Activated CD8-positive, alpha-beta T cell treated with anti-CD3 and anti-CD28 coated beads for 36 hours (primary cell): ENCODE results near the gene POLD4. TPM values are rescaled to one million over a fixed set of nuclear protein-coding genes. Genes with fewer than 3 reads are reported as not detected.

ENCODE experiments used
- ATAC-seq: fragments of 200-7000 bp; cut with Tn5 transposase; one replicate; pipeline ENCODE4 v1.10.0; 2021; ENCODE audit warnings: mild to moderate bottlenecking, moderate library complexity
- CTCF ChIA-PET: fragments of 350-600 bp; sonication (Branson Sonifier 250); formaldehyde crosslinking; loops from one replicate; lab custom pipeline; 2021; ENCODE audit warnings: antibody characterized with exemption; lab: Charles Lee
- POLR2A ChIA-PET: fragments of 350-600 bp; sonication (Branson Sonifier 250); formaldehyde crosslinking; loops from one replicate; lab custom pipeline; 2021; ENCODE audit warnings: antibody characterized with exemption; lab: Charles Lee
- DNase-seq: peaks from one replicate; pipeline ENCODE4 v3.0.0-alpha.2; 2020
- H3K27ac Mint-ChIP-seq: one replicate; pipeline ENCODE4 v1.8.0; 2021; ENCODE audit warnings: mild to moderate bottlenecking, mixed read lengths
- H3K27me3 Mint-ChIP-seq: one replicate; pipeline ENCODE4 v1.8.0; 2021; ENCODE audit warnings: mixed read lengths
- H3K36me3 Mint-ChIP-seq: one replicate; pipeline ENCODE4 v1.8.0; 2021; ENCODE audit warnings: low read depth, mixed read lengths
- H3K4me1 Mint-ChIP-seq: one replicate; pipeline ENCODE4 v1.8.0; 2021; ENCODE audit warnings: low read depth, mixed read lengths
- H3K4me3 Mint-ChIP-seq: one replicate; pipeline ENCODE4 v1.8.0; 2021; ENCODE audit warnings: mild to moderate bottlenecking, moderate library complexity, mixed read lengths
- H3K9me3 Mint-ChIP-seq: one replicate; pipeline ENCODE4 v1.8.0; 2021; ENCODE audit warnings: mixed read lengths
- CTCF ChIP-seq: fragments of 200-600 bp; IDR thresholded peaks from one replicate; pipeline ENCODE4 v1.8.0; 2022; ENCODE audit warnings: antibody characterized with exemption, mild to moderate bottlenecking
- intact Hi-C: fragments of 100-400 bp; cut with micrococcal nuclease; formaldehyde crosslinking; loops from one replicate; pipeline ENCODE4 v1.10.0; 2022
- total RNA-seq, 2 experiments: library from RNA; stranded (reverse); gene quantifications; one replicate each; pipeline ENCODE4 v1.2.3, GENCODE V29; 2021

Gene POLD4
- total RNA-seq, 2 experiments from 2014 or later, result 34.1 to 36.1 TPM

- Mint-ChIP-seq H3K4me3 (no peak overlapping the region), H3K4me1 (peaks cover 26% of the 10 kb centered on the region), H3K27me3 (peaks cover 3% of the 10 kb centered on the region), H3K27ac (peak overlapping the region; percentile 56), H3K36me3 (no peaks in the 10 kb centered on the region), H3K9me3 (no peaks in the 10 kb centered on the region)
- peak; percentile 67 for DNase-seq
- intact Hi-C loops, result loop anchor here (1.0 kb wide), 1 partner anchor 25 kb away; no protein-coding TSS in a partner anchor
- ChIA-PET CTCF (interaction anchor here (0.6 to 12.1 kb wide), 18 partner anchors 8 to 149 kb away, joined by 3 to 883 read pairs (median 4); partner anchors contain the start of genes CLCF1, PITPNM1, PPP1CA and RAD9A), POLR2A (interaction anchor here (0.6 to 3.1 kb wide), 6 partner anchors 10 to 123 kb away, joined by 3 to 16 read pairs (median 6); partner anchors contain the start of gene CLCF1)
- ATAC-seq, result peak; percentile 8
- TF ChIP-seq CTCF, result peak; percentile 95
These were observed 3.7 kb upstream of the POLD4 start for GRCh38 chr11:67356864-67357561.

GRCh38 chr11:67356387-67356863 is 3.1 kb upstream of the POLD4 start:
- intact Hi-C loops, result loop anchor here (1.0 kb wide), 1 partner anchor 26 kb away; no protein-coding TSS in a partner anchor
- Mint-ChIP-seq H3K27ac (peak overlapping the region; percentile 56), H3K4me1 (peaks cover 30% of the 10 kb centered on the region), H3K4me3 (no peak overlapping the region), H3K9me3 (no peaks in the 10 kb centered on the region), H3K36me3 (peaks cover 1% of the 10 kb centered on the region), H3K27me3 (peaks cover 3% of the 10 kb centered on the region)
- ChIA-PET CTCF (interaction anchor here (0.7 to 12.1 kb wide), 16 partner anchors 8 to 149 kb away, joined by 3 to 883 read pairs (median 4); partner anchors contain the start of genes CLCF1, PITPNM1, PPP1CA and RAD9A), POLR2A (interaction anchor here (0.9 to 3.1 kb wide), 5 partner anchors 11 to 109 kb away, joined by 3 to 16 read pairs (median 8); partner anchors contain the start of gene CLCF1)
- no peak for TF ChIP-seq CTCF
- no peak for ATAC-seq
- no peak for DNase-seq

- peaks cover 3% of the 10 kb centered on the region for H3K27me3 Mint-ChIP-seq
- ChIA-PET CTCF (interaction anchor here (0.7 to 12.1 kb wide), 14 partner anchors 10 to 150 kb away, joined by 3 to 883 read pairs (median 4); partner anchors contain the start of genes CLCF1, PITPNM1 and PPP1CA), POLR2A (interaction anchor here (0.9 to 3.5 kb wide), 6 partner anchors 8 to 37 kb away, joined by 4 to 22 read pairs (median 14); partner anchors contain the start of genes CLCF1 and RAD9A)
- intact Hi-C loops, result loop anchor here (1.0 kb wide), 1 partner anchor 26 kb away; no protein-coding TSS in a partner anchor
- TF ChIP-seq CTCF, result no peak
- ATAC-seq (no peak), DNase-seq (no peak)
- H3K36me3 Mint-ChIP-seq, result peaks cover 1% of the 10 kb centered on the region
- H3K9me3 Mint-ChIP-seq, result no peaks in the 10 kb centered on the region
- peak overlapping the region; percentile 16 for H3K27ac Mint-ChIP-seq
- H3K4me1 Mint-ChIP-seq, result peaks cover 35% of the 10 kb centered on the region
- H3K4me3 Mint-ChIP-seq, result no peak overlapping the region
These were observed 2.5 kb upstream of the POLD4 start for GRCh38 chr11:67355794-67356386.

- H3K27ac Mint-ChIP-seq, result peak overlapping the region; percentile 91
- ATAC-seq, result no peak
- H3K9me3 Mint-ChIP-seq, result no peaks in the 10 kb centered on the region
- ChIA-PET CTCF (interaction anchor here (1.3 to 12.1 kb wide), 6 partner anchors 9 to 92 kb away, joined by 3 to 883 read pairs (median 28); partner anchors contain the start of gene CLCF1), POLR2A (interaction anchor here (0.9 to 3.5 kb wide), 6 partner anchors 8 to 38 kb away, joined by 4 to 22 read pairs (median 10); partner anchors contain the start of genes CLCF1 and RAD9A)
- no peak for TF ChIP-seq CTCF
- H3K4me3 Mint-ChIP-seq, result no peak overlapping the region
- intact Hi-C loops, result no loop called here
- H3K27me3 Mint-ChIP-seq, result peaks cover 3% of the 10 kb centered on the region
- peaks cover 1% of the 10 kb centered on the region for H3K36me3 Mint-ChIP-seq
- H3K4me1 Mint-ChIP-seq, result peaks cover 35% of the 10 kb centered on the region
- no peak for DNase-seq
These were observed 1.9 kb upstream of the POLD4 start for GRCh38 chr11:67355023-67355793.
